ENCODE data around the gene GSAP.

The GSAP gene

GRCh38 chr7:77315182-77315591 is 101.0 kb downstream of the GSAP start:
- no peak for DNase-seq (ENCODE audit: low read depth)
- no peak overlapping the region for H3K4me3 ChIP-seq (ENCODE audit: low read length)
- TF ChIP-seq CTCF (IDR thresholded peaks at IDR 0.05; ENCODE audit: insufficient read depth, low read depth, low read length, missing control alignments): no peak

- no peak overlapping the region for H3K4me3 ChIP-seq (ENCODE audit: low read length)
- TF ChIP-seq CTCF (IDR thresholded peaks at IDR 0.05; ENCODE audit: insufficient read depth, low read depth, low read length, missing control alignments): no peak
- DNase-seq (ENCODE audit: low read depth): no peak
Measured at GRCh38 chr7:77313876-77314480, 102.2 kb downstream of the GSAP start.

- DNase-seq (ENCODE audit: low read depth): no peak
- H3K4me3 ChIP-seq (ENCODE audit: low read length): no peak overlapping the region
- TF ChIP-seq CTCF (IDR thresholded peaks at IDR 0.05; ENCODE audit: insufficient read depth, low read depth, low read length, missing control alignments): no peak
Measured at GRCh38 chr7:77313085-77313484, 103.1 kb downstream of the GSAP start.

GRCh38 chr7:77310982-77311381 is 105.2 kb downstream of the GSAP start:
- no peak for TF ChIP-seq CTCF (IDR thresholded peaks at IDR 0.05; ENCODE audit: insufficient read depth, low read depth, low read length, missing control alignments)
- peak; percentile 72 for DNase-seq (ENCODE audit: low read depth)
- H3K4me3 ChIP-seq (ENCODE audit: low read length): no peak overlapping the region

- TF ChIP-seq CTCF (IDR thresholded peaks at IDR 0.05; ENCODE audit: insufficient read depth, low read depth, low read length, missing control alignments): no peak
- H3K4me3 ChIP-seq (ENCODE audit: low read length): no peak overlapping the region
- DNase-seq (ENCODE audit: low read depth): peak; percentile 60
Measured at GRCh38 chr7:77309714-77310220, 106.4 kb downstream of the GSAP start.

GRCh38 chr7:77308792-77309191 is 107.4 kb downstream of the GSAP start:
- peak; percentile 85 for DNase-seq (ENCODE audit: low read depth)
- TF ChIP-seq CTCF (IDR thresholded peaks at IDR 0.05; ENCODE audit: insufficient read depth, low read depth, low read length, missing control alignments): no peak
- no peak overlapping the region for H3K4me3 ChIP-seq (ENCODE audit: low read length)

Data from epithelial cell of esophagus (primary cell).